Jurkat, Clone E6-1 (cell line): ENCODE measurements around the gene RBM12.
A peak's percentile ranks its signal among the peaks of the same experiment; 100 is the strongest.
"Not testable (repeated sequence)": the region's sequence is repeated elsewhere in the genome, so short reads cannot be mapped to it uniquely, and the experiment has no call there.

Experiments used
- DNase-seq: peaks from one replicate; pipeline ENCODE4 v3.0.0-alpha.2; 2011; ENCODE audit warnings: low read depth, low spot score
- H3K4me3 ChIP-seq: 2 replicates; pipeline ENCODE4 v1.5.1; 2011; ENCODE audit warnings: mild to moderate bottlenecking, low read length, control low read depth, moderate library complexity

Gene RBM12

DNA sequence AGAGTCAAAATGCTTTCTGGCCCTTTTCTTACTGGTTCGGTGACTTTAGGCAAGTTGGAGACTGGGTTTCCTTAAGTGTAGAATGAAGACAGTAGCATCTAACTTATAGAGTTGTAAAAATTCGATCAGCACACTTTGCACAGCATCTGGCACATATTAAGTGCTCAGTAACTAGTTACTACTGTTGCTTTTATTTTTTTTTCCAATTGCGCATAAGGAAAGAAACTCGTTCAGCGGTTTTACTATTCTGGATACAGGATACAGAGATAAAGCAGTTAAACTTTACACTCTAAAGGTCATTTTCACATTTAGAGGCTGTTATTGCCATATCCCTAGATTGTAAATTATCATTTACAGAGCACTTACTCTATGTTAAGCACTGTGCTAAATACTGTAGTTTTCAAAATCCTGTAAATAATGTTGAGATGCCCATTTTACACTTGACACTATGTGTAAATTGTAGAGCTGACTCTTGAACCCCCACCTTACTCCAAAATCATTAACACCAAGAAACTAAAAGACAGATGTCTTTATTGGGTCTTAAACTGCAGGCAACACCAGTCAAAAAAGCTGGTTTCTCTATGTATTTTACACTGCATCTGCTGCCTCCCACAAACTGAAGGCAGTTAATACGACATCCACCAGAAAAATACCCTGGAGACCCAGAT is 35.4 kb upstream of the RBM12 start:
- peak overlapping the region; percentile 95 for H3K4me3 ChIP-seq
- DNase-seq, result no peak

DNA sequence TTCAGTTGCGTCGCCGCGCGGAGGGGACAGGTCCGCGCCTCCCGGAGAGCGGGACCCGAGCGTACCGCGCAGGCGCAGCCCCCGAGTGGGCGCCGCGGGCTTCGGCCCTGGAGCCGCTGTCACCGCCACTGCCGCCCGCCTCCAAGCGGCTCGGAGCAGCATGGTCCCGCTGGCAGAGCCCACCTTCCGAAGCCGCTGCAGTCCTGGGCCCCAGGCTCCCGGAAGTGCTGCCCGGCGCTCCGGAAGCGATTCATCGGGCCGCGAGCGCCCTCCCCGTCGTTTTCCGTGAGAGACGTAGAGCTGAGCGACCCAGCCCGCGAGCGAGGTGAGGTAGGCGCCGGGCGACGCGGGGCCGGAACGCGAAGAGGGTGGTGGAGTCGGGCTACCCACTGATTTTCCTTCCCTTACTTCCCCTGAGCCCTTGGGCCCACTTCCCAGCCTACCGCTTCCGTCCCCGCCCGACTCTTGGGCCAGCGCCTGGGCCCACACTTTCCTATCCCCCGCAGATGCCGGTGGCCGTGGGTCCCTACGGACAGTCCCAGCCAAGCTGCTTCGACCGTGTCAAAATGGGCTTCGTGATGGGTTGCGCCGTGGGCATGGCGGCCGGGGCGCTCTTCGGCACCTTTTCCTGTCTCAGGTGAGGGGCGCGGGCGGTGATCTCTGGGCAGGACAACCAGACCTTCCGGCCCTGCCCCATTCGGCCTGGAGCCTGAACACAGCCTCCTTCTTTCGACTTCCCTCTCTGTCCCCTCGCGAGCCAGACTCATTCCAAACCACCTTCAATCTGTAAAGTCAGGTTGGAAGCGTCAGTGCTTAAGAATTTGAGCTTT is 34.6 kb upstream of the RBM12 start, which contains the start of the genes NFS1 and ROMO1:
Gene NFS1, minus strand, starts transcription at position 226 of the 830 bp plus-strand sequence. Its CDS starts 64 bp downstream, at position 162.
Gene ROMO1, plus strand, starts transcription at position 279 of the 830 bp plus-strand sequence. Its CDS starts 228 bp downstream, at position 507.
- peak; percentile 78 for DNase-seq
- H3K4me3 ChIP-seq, result peak within 1 kb of the TSS; percentile 95

DNA sequence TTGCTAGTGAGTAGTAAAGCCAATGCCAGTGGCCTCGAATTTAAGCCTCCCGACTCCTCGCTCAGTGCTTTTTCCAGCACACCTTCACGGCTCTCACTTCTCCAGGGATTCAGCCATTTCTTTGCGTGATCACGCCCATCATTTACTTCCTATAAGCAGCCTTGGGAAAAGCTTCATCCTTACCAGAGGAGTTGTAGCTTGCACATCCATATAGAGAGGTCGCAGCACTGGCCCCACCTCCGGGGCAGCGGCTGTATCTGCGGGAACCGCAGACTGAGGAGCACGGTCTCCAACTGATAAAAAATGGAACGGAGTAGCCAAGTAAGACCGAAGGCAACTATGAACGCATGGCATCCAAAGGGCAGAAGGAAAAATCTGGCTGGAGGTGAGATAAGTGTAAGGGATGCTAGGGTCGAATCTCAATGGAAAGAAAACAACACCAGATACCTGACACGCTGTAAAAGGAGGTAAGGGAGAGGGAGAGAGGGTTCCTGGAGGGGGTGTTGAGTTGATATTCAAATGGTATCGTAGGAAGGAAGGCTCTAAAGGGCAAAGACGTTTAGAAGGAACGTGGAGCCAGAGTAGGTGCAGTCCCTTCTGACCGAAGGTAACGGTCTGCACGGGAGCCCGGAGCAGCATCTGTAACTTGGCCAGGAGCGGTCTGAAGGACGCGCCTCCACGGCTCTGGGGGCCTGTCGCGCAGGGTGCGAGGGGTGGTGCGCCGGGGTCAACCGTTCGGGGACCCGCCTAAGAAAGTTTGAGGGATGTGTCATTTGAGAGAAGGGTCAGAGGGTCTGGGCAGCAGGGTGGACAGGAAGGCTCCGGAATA is 33.8 kb upstream of the RBM12 start:
- DNase-seq, result no peak
- H3K4me3 ChIP-seq, result peak overlapping the region; percentile 95

DNA sequence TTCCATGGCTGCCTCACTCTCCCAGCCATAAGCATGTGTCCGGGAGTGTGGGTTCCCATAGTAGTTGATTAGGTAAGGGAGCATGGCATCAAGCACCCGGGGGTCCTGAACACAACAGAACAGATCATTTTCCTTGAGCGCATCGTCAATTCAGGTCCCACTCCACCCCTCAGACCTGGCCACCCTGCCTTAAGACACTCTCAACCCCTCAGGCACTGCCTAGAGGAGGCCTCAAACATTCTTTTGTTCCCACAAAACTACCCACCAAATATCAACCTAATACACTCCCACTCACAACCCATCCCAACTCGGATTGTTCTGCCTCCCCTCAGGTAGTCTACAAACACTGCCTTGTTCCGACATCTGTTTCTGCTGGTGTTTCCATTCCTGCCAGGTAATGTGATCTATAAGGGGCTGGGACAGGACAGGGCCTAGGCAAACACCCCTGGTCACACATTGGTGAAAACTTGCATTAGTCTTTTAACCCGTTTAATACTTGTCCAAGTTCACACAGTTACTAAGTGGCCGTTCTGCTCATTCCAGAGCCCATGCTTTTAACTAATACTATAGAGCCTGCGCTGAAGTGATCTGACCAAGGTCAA is 33.1 kb upstream of the RBM12 start:
- no peak for DNase-seq

DNA sequence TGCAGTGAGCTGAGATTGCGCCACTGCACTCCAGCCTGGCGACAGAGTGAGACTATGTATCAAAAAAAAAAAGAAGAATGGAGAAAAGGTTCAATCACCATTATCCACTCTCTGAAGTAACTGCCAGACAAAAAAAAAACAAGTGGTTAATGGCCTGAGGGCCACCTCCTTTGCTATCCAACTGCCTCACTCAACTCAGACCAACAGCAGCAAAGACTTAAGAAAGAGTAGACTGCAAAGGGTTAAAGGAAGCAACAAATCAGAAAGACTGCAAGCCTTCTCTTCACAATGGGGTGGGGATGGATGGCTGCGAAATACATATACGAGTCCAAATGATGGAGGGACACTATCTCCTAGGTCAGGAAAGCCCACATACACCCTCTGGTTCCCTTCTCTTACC is 31.3 kb upstream of the RBM12 start:
- no peak for DNase-seq
- H3K4me3 ChIP-seq, result no peak overlapping the region

More for the DNA sequence above, 33.1 kb upstream of the RBM12 start:
- H3K4me3 ChIP-seq, result peak overlapping the region; percentile 95

DNA sequence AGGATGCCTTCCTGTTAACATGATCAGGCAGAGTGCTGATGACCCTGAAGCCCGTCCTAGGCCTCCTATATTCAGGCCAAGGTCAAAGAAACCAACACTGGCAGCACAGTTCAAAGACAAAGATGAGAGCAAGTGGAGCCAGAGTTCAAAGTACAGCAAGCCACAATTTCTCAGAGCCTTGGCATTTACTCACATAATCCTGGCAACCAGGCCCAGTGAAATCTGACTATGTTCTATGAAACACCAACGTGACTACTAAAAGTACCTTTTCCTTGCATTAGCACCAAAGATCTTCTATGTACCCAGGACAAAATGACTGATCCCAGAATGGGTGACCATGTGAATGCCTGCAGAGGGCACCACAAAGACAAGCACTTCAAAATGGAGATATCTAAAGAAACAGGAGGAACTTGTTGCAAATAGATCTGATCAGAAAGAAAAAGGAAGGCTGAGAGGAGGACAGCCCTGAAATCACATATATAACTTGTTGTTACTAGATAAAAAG is 30.6 kb upstream of the RBM12 start:
- no peak for DNase-seq
- no peak overlapping the region for H3K4me3 ChIP-seq

DNA sequence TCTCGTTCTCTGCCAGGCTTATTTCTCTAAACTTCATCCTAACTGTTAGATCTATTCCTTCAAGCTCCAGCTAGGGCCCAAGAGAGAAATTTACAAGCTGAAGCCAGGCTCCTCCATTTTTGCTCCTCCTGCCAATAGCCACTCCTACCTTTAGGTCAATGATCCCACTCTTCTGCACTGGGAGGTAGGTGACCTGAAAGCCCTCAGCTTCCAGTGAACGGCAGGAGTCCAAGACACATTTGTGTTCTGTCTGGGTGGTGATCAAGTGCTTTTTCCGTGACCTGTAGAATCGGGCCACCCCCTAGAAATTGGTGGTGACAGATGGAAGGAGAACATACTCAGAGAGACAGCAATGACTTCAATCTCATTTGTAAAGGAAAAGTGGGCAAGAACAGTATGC is 25.6 kb upstream of the RBM12 start:
- no peak for DNase-seq
- no peak overlapping the region for H3K4me3 ChIP-seq

DNA sequence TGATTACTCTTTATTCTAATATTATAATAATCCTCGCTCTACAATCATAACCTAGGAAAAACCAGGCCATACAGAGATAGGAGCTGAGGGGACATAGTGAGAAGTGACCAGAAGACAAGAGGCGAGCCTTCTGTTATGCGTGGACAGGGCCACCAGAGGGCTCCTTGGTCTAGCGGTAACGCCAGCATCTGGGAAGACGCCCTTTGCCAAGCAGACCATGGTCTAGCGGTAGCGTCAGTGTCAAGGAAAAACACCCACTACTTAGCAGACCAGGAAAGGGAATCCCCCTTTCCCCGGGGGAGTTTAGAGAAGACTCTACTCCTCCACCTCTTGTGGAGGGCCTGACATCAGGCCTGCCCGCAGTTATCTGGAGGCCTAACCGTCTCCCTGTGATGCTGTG is 22.2 kb upstream of the RBM12 start:
- H3K4me3 ChIP-seq, DNase-seq: not testable (repeated sequence)

DNA sequence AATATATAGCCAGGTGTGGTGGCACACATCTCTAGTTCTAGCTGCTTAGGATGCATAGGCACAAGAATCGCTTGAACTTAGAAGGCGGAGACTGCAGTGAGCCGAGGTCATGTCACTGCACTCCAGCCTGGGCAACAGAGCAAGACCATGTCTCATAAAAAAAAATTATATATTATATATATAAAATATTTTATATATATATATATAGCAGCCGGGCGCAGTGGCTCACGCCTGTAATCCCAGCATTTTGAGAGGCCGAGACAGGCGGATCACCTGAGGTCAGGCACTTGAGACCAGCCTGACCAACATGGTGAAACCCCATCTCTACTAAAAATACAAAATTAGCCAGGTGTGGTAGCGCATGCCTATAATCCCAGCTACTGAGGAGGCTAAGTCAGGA is 20.7 kb upstream of the RBM12 start:
- DNase-seq, H3K4me3 ChIP-seq: not testable (repeated sequence)

DNA sequence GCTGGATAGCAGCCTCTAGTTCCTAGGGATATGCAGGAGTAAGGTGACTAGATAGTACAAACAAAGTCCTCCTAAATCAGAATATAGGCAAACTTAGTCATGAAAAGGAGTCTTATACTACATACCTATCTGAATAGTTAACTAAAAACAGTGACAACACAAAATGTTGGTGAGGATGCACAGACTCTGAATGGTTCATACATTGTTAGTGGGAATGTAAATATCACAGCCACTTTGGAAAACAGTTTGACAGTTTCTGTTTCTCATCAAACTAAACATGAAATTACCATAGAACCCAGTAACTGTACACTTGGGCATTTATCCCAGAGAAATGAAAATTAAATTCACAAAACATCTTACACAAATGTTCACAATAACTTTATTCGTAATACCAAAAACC is 17.3 kb upstream of the RBM12 start:
- DNase-seq, result no peak
- no peak overlapping the region for H3K4me3 ChIP-seq

DNA sequence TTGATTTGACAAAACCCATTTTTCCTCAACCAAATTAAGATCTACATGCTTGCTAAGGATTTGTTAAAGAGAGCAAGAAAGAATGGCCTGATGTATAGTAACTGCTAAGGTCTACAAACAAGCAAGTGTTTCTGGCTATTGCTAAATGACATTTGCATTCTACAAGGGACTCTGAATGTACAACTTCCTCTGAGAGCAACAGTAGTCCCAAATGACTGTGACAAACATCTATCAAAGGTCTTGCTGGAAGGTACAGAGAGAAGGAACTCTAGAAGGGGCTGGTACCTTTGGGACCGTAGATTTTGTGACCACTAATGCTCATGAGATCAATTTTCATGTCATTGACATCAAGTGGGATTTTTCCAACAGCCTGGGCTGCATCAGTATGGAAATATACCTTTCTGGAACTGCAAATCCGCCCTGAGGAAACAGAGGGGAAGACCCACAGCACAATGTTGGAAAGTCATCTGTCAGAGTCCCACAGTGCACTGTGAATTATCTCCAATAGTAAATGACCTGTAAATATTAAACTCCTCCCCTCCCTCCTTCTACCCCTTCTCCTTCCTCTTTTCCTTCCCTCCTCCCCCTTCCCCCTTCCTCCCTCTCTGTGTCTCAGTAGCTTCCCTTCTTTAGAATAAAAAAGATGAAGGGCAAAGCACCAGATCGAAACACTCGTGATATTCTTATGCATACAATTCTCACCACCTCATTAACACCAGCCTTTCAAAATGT is 15.9 kb upstream of the RBM12 start:
- no peak overlapping the region for H3K4me3 ChIP-seq
- DNase-seq, result no peak

DNA sequence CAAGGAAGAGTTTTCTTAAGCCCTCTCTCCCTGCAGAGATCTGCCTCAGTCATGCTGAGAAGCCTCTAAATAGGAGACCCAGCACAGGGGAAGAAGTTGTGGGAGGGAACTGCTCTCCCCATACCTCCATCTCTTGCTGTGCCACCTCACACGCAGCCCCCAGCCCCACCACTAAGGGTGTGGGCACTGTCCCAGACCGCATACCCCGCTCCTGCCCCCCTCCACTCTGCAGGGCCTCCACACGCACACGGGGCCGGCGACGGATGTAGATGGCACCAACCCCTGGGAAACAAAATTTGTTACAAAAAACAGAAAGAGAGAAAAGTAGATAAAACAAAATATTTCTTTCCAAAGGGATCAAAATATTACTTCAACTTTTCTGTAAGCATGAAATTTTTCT is 10.2 kb upstream of the RBM12 start:
- no peak for DNase-seq
- H3K4me3 ChIP-seq, result no peak overlapping the region

DNA sequence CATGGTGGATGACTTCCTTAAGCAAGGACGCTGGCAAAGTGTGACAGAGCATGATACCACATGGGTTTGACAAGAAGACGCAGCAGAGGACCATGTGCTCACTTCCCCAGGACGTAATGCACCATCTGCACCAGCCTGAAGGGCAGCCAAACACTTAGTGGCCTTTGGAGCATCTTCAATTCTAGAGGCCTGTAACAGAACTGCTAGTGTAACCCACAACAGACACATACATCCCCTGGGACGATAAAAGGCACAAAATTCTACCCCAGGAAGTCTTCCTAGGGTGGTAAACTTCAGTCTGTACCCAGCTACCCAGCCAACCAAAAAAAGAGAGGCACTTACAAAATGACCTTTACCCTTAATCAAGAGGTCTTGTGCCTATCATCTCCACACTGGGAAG is 9.2 kb upstream of the RBM12 start:
- no peak for DNase-seq
- no peak overlapping the region for H3K4me3 ChIP-seq

DNA sequence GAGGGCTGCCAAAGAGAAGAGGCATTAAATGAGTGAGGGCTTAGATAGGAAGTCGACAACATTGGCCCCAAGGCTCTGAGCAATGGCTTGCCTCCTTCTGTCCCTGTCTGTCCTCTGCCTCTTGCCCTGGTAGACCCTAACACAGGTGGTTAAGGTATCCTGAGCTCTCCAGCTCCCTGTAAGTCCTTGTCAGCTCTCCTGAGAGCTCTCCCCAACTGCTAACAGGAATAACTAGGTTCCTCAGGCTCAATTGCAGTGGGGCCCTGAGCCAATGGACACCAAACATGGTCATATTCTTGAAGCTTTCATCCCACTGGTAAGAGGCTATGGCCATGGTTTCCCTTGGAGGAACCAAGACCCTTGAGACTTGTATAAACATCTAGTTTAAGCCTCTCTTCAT is 5.0 kb upstream of the RBM12 start:
- no peak overlapping the region for H3K4me3 ChIP-seq
- DNase-seq, result no peak

DNA sequence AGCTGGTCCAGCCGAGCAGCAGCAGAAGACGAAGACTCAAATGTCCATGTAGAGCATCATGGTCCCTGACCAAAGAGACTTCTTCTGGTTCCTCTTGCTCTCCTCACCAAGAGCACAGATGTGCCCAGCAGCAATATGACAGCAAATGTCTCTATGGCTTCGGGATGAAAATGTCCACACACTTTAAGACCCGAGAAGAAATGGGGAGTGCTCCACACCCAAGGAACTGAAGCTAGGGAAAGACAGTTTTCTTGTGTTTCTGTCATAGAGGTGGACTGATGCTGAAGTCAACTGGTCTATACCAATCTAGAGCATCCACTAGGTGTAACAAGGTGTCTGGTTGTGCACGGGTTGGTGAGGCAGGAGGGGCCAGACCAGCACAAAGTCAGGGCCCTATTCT is 4.5 kb upstream of the RBM12 start:
- DNase-seq, result no peak
- no peak overlapping the region for H3K4me3 ChIP-seq

DNA sequence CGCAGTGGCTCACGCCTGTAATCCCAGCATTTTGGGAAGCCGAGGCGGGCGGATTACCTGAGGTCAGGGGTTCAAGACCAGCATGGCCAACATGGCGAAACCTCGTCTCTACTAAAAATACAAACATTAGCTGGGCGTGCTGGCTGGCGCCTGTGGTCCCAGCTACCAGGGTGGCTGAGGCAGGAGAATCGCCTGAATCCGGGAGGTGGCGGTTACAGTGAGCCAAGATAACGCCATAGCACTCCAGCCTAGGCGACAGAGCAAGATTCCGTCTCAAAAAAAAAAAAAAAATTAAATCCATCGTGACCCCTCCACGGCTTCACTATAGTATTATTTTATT is 1.2 kb upstream of the RBM12 start:
- H3K4me3 ChIP-seq, result no peak overlapping the region
- DNase-seq, result no peak

DNA sequence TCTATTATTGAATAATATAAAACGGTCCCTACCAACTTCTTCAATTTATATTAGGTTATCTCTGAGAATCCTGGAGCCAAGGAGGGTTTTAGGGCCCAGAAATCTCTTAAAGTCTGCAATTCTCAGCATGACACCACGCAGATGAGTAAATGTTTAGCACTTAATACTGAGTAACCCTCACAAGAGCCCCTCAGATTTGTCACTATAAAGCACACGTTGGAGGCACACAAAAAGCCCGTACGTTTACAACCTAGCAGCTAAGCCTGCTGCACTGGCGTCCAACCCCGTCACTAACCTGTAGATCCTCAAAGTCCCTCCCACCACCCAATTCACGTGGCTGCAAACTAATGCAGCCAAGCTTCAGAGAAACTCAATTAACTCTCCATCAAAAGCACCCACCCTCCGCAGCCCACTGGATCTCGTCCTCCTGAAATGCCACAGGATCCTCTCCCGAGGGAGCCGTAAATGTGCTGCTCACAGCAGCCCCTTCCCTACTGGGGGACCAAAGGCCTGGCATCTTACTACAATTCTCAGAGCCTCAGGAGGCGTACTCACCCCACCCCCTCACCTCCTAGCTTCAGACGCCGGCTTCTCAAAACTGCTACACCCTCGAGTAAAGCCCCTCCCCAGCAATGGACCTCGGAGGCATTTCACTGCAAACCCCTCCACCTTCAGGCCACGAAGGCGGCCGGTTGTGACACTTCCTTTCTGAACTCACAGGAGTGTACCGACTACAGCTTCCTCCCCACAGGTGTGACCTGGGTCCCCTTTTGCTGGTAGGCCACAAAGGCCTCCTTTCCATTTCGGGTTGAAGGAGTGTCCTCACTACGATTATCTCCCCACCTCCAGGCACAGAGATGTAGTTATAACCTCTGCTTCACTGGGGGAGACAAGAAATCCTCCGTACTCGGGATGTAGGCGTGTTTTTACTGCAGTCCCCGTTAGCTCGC is 909 bp downstream of the RBM12 start:
- peak; percentile 27 for DNase-seq
- H3K4me3 ChIP-seq, result peak overlapping the region; percentile 98

DNA sequence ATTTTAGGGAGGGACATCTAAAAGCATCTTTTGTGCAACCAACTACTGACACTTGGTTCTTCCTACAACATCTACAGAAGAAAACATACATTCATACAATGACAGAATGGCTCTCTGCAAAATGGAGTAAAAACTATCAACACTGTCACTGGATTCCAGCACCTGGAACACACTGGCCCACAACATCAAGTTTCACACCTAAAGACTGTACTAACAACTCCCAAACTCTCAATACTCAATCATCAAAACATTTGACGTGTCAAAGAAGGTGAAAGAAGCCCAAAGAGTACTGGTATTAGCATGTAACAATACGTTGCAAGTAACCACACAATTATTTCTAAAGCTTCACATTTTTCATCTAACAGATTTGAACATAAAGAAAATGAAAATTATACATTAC is 2.1 kb downstream of the RBM12 start:
- DNase-seq, result no peak
- no peak overlapping the region for H3K4me3 ChIP-seq
